WERI-Rb-1 (cell line): ENCODE results near the gene CHST6.
"Not testable (repeated sequence)": the region's sequence is repeated elsewhere in the genome, so short reads cannot be mapped to it uniquely, and the experiment has no call there.

ENCODE experiments used
- DNase-seq: peaks from one replicate; pipeline ENCODE4 v3.0.0-alpha.2; 2020
- H3K27ac ChIP-seq: fragments of 250-450 bp; sonication (Bioruptor Pico); 2 replicates; pipeline ENCODE4 v1.5.1; 2020; ENCODE audit warnings: mild to moderate bottlenecking, moderate library complexity
- H3K27me3 ChIP-seq: fragments of 250-450 bp; sonication (Bioruptor Pico); 2 replicates; pipeline ENCODE4 v1.5.1; 2021; ENCODE audit warnings: mild to moderate bottlenecking, low read depth, moderate library complexity; ENCODE audit not compliant: insufficient read depth, severe bottlenecking
- H3K36me3 ChIP-seq: fragments of 250-450 bp; sonication (Bioruptor Pico); 2 replicates; pipeline ENCODE4 v1.5.1; 2020; ENCODE audit warnings: mild to moderate bottlenecking, moderate library complexity
- H3K4me3 ChIP-seq: 2 replicates; pipeline ENCODE4 v1.5.1; 2011; ENCODE audit warnings: low read depth, mild to moderate bottlenecking, control low read depth, low read length
- H3K9me3 ChIP-seq: fragments of 250-450 bp; sonication (Bioruptor Pico); 2 replicates; pipeline ENCODE4 v1.5.1; 2021; ENCODE audit warnings: mild to moderate bottlenecking, moderate library complexity; ENCODE audit not compliant: severe bottlenecking
- TF ChIP-seq, protein P1 (sequence below): IDR thresholded peaks from 2 replicates; pipeline ENCODE4 v1.5.1; 2011; ENCODE audit warnings: low read depth, mild to moderate bottlenecking, control low read depth, inconsistent platforms, low read length

The CHST6 gene

DNA sequence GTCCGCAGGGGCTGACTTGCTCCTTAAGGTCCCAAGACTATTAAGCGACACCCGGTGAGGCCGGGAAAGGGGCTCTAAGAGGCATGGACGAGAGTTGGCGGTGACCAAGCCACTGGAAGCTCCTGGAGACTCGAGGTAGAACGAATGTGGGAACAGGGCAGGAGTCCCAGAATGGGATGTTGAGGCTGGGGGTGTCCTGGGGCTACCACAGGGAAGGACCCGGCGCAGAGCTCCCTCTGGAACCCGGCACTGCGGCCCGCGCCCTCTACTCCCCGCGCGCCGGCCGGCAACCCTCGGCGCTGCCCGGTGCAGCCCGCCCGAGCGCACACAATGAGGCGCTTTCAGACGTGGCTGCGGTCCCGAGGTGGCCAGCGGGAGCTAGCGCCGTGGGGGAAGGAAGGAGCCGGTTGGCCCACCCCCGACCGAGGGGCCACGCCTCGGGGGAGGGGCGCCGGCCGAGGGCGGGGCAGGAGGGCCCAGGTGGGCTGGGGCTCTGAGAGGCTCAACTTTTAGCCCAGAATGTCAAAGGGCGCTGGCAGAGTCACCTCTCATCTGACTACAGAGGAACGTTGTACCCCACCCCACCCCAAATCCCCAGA lies at the start of gene CHST6:
CHST6 (minus strand) TSS at position 366 of the 599 bp plus-strand sequence. CDS start 15,613 bp downstream, outside the sequence.
- H3K9me3 ChIP-seq, result no peaks in the 10 kb centered on the region
- H3K36me3 ChIP-seq, result no peaks in the 10 kb centered on the region
- H3K27ac ChIP-seq, result no peak within 1 kb of the TSS
- TF ChIP-seq, protein P1, sequence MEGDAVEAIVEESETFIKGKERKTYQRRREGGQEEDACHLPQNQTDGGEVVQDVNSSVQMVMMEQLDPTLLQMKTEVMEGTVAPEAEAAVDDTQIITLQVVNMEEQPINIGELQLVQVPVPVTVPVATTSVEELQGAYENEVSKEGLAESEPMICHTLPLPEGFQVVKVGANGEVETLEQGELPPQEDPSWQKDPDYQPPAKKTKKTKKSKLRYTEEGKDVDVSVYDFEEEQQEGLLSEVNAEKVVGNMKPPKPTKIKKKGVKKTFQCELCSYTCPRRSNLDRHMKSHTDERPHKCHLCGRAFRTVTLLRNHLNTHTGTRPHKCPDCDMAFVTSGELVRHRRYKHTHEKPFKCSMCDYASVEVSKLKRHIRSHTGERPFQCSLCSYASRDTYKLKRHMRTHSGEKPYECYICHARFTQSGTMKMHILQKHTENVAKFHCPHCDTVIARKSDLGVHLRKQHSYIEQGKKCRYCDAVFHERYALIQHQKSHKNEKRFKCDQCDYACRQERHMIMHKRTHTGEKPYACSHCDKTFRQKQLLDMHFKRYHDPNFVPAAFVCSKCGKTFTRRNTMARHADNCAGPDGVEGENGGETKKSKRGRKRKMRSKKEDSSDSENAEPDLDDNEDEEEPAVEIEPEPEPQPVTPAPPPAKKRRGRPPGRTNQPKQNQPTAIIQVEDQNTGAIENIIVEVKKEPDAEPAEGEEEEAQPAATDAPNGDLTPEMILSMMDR, result no peak
- no peak for DNase-seq
- H3K27me3 ChIP-seq, result no peaks in the 10 kb centered on the region
- H3K4me3 ChIP-seq, result no peak within 1 kb of the TSS

- not testable (repeated sequence) for H3K27me3 ChIP-seq, DNase-seq, H3K27ac ChIP-seq, H3K36me3 ChIP-seq, H3K9me3 ChIP-seq, H3K4me3 ChIP-seq
These were observed 47.2 kb upstream of the CHST6 start for GRCh38 chr16:75542462-75542861.

DNA sequence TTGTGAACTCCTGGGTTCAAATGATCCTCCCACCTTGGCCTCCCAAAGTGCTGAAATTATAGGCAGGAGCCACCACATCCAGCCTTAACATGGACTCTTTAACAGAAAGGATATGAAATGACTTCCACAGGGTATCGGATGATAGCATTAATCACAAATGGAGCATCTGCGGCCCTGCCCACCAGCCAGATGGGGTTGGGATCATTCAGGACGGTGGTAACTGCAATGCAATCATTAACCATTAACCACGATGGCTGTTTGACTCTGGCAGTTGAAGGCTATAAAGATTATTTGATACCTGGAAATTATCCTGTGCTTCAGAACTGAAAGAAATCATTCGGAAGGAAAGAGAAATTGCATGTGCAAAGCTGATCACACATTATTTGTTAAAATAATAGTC lies 46.0 kb upstream of the CHST6 start:
- DNase-seq, result no peak
- Histone ChIP-seq H3K36me3 (peaks cover 6% of the 10 kb centered on the region), H3K4me3 (no peak overlapping the region), H3K27me3 (no peaks in the 10 kb centered on the region), H3K27ac (no peak overlapping the region), H3K9me3 (no peaks in the 10 kb centered on the region)
- TF ChIP-seq, protein P1, result no peak

- not testable (repeated sequence) for H3K4me3 ChIP-seq, H3K27ac ChIP-seq, H3K27me3 ChIP-seq, H3K36me3 ChIP-seq, H3K9me3 ChIP-seq, DNase-seq
These were observed 43.8 kb upstream of the CHST6 start for GRCh38 chr16:75538882-75539565.

DNA sequence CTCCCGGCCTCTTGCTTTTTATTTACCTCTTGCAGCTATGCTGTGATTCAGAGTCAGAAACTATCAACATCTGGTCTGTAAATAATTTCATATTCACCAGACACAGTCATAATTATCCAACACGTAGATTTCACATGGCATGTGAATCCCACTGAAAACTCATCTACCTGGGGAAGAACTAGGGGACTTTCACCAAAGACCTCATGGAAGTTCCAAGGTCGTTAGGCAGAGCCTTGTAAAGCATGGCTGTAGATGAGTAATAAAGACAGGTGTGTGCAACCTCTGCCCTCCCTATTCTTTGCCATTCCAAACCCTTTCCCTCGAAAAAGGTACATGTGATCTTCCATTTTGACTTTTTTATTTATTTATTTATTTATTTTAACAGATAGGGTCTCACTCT lies 42.5 kb upstream of the CHST6 start:
- Histone ChIP-seq H3K4me3 (no peak overlapping the region), H3K27ac (no peak overlapping the region), H3K27me3 (no peaks in the 10 kb centered on the region), H3K9me3 (no peaks in the 10 kb centered on the region), H3K36me3 (peaks cover 3% of the 10 kb centered on the region; the same call in 1 of the 2 replicates)
- TF ChIP-seq, protein P1, result no peak
- no peak for DNase-seq

GRCh38 chr16:75535901-75536300 lies 40.7 kb upstream of the CHST6 start, which contains the start of gene CHST5:
Gene CHST5 (minus strand): TSS chr16:75536108. CDS start chr16:75530384, 5,724 bp downstream.
- no peak within 1 kb of the TSS for H3K4me3 ChIP-seq
- TF ChIP-seq, protein P1, result no peak
- H3K27me3 ChIP-seq, result no peaks in the 10 kb centered on the region
- DNase-seq, result no peak
- no peak within 1 kb of the TSS for H3K27ac ChIP-seq
- H3K36me3 ChIP-seq, result no peaks in the 10 kb centered on the region
- H3K9me3 ChIP-seq, result no peaks in the 10 kb centered on the region
